ENCODE data around the gene HOXD10. TPM values are rescaled to one million over a fixed set of nuclear protein-coding genes. Genes with fewer than 3 reads are reported as not detected.

Gene HOXD10
- total RNA-seq, 1 donor from 2014 or later = 0.52 TPM

DNA sequence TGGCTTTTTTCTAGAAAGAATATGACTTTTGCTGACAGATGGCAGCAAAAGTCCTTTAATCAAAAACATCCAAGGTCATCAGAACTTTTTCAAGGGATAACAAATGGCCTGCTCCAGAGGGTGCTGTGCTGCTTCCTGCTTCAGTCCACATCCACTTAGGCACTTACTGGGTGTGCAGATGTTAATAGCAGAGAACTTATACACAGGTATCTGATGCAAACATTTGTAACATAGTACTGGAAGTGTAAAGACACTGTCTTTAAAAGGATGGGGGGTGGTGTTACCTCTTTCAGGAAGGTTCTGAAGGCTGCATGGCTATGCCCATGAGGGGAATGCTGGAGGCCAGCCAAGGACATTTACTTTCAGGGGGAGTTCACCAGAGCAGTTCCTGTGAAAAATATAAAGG lies 18.5 kb downstream of the HOXD10 start:
- no peak overlapping the region for H3K4me3 ChIP-seq (ENCODE audit: low read length in 3 of 3)
- H3K27me3 ChIP-seq (ENCODE audit: control insufficient read depth in 3 of 3, insufficient read depth in 3 of 3, low read length in 3 of 3) = peaks cover 12 to 69% (median 21%) of the 10 kb centered on the region in 3 donors
- H3K36me3 ChIP-seq (ENCODE audit: control insufficient read depth in 3 of 3, insufficient read depth in 3 of 3, low read length in 3 of 3) = peaks cover 0 to 2% (median 0%) of the 10 kb centered on the region in 3 donors
- no peaks in the 10 kb centered on the region for H3K9me3 ChIP-seq (ENCODE audit: control insufficient read depth in 3 of 3, low read length in 3 of 3)
- peak overlapping the region; percentile 88 for H3K27ac ChIP-seq (ENCODE audit: low read depth, low read length)
- H3K9ac ChIP-seq (ENCODE audit: low read depth in 1 of 3, low read length in 3 of 3) = no peak overlapping the region
- peaks cover 8 to 27% (median 21%) of the 10 kb centered on the region in 3 donors for H3K4me1 ChIP-seq (ENCODE audit: control insufficient read depth in 3 of 3, insufficient read depth in 3 of 3, low read length in 3 of 3)

DNA sequence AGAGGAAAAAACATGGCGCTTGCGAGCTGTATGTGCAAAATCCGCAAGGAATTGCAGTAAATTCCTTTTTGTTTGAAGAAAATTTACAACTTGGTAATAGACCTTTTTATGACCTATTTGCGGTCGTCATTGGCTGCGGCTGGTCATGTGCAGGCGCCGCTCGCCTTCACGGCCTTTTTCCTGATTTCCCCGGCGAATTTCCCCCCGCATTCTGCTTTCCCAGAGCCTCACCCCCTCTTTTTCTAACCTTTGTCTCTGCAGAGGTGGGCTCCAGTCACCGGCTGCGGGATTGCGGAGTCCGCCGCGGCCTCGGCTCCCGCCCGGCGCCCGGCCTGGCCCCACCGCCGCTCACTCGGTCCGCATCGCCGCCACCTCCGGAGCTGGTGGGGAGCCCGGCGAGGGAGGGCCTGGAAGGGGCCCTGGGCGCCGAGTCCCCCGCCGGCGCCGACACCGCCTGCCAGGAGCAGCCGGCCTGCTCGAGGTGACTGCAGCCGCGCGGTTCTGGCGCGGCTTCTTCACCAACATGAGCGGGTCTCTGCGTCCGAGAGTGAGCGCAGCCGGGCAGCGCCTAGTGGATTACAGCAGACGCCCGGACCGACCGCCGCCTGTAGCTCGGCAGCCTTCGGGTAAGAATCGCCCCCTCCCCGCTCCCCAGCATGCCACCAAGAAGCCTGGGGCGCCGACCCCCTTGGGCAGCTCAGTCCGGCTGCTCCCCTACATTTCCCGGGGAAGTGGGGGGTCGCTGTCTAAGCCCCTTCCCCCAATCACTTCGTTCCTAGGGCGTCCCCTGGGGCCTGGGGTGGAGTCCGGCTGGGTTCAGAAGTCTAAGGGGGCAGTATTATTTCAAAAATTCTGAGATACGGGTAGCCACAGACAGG lies 20.0 kb downstream of the HOXD10 start:
- H3K27ac ChIP-seq (ENCODE audit: low read depth, low read length) = peak overlapping the region; percentile 88
- H3K36me3 ChIP-seq (ENCODE audit: control insufficient read depth in 3 of 3, insufficient read depth in 3 of 3, low read length in 3 of 3) = peaks cover 0 to 2% (median 0%) of the 10 kb centered on the region in 3 donors
- peaks cover 17 to 34% (median 28%) of the 10 kb centered on the region in 3 donors for H3K4me1 ChIP-seq (ENCODE audit: control insufficient read depth in 3 of 3, insufficient read depth in 3 of 3, low read length in 3 of 3)
- peak overlapping the region; percentile 79 to 85 (median 84) for H3K9ac ChIP-seq (ENCODE audit: low read depth in 1 of 3, low read length in 3 of 3)
- no peaks in the 10 kb centered on the region for H3K9me3 ChIP-seq (ENCODE audit: control insufficient read depth in 3 of 3, low read length in 3 of 3)
- H3K4me3 ChIP-seq (ENCODE audit: low read length in 3 of 3) = peak overlapping the region; percentile 68 to 87 (median 77)
- peaks cover 16 to 80% (median 17%) of the 10 kb centered on the region in 3 donors for H3K27me3 ChIP-seq (ENCODE audit: control insufficient read depth in 3 of 3, insufficient read depth in 3 of 3, low read length in 3 of 3)

DNA sequence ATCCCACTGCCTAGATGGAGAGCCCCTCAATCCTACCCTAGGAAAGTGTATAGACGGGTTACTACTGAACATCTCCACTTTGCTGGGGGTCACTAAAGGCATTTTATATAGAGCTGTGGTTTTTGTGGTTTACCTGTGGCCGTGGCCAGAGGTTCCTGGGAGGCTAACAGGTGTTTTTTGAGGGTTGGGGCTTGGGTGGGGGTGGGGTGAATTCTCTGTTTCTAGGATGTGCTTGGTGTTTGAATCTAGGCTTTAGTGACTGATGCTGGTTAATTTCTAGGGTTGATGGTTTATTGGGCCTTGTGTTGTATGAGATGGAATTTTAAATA lies 20.6 kb downstream of the HOXD10 start:
- Histone ChIP-seq H3K27me3 (ENCODE audit: control insufficient read depth in 3 of 3, insufficient read depth in 3 of 3, low read length in 3 of 3) (peaks cover 15 to 75% (median 16%) of the 10 kb centered on the region in 3 donors), H3K4me3 (ENCODE audit: low read length in 3 of 3) (peak overlapping the region; percentile 68 to 87 (median 77)), H3K9me3 (ENCODE audit: control insufficient read depth in 3 of 3, low read length in 3 of 3) (no peaks in the 10 kb centered on the region), H3K27ac (ENCODE audit: low read depth, low read length) (peak overlapping the region; percentile 88), H3K36me3 (ENCODE audit: control insufficient read depth in 3 of 3, insufficient read depth in 3 of 3, low read length in 3 of 3) (peaks cover 0 to under 1% (median 0%) of the 10 kb centered on the region in 3 donors), H3K4me1 (ENCODE audit: control insufficient read depth in 3 of 3, insufficient read depth in 3 of 3, low read length in 3 of 3) (peaks cover 17 to 34% (median 28%) of the 10 kb centered on the region in 3 donors), H3K9ac (ENCODE audit: low read depth in 1 of 3, low read length in 3 of 3) (peak overlapping the region; percentile 79 to 85 (median 84))

DNA sequence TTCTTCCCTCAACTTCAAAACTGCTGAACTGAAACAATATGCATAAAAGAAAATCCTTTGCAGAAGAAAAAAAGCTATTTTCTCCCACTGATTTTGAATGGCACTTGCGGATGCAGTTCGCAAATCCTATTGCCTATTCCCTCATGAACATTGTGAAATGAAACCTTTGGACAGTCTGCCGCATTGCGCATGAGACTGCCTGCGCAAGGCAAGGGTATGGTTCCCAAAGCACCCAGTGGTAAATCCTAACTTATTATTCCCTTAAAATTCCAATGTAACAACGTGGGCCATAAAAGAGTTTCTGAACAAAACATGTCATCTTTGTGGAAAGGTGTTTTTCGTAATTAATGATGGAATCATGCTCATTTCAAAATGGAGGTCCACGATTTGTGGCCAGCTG lies 21.3 kb downstream of the HOXD10 start:
- Histone ChIP-seq H3K9me3 (ENCODE audit: control insufficient read depth in 3 of 3, low read length in 3 of 3) (no peaks in the 10 kb centered on the region), H3K9ac (ENCODE audit: low read depth in 1 of 3, low read length in 3 of 3) (peak overlapping the region in 2 of 3 donors; percentile 5 to 48), H3K27me3 (ENCODE audit: control insufficient read depth in 3 of 3, insufficient read depth in 3 of 3, low read length in 3 of 3) (peaks cover 12 to 73% (median 16%) of the 10 kb centered on the region in 3 donors), H3K4me3 (ENCODE audit: low read length in 3 of 3) (peak overlapping the region in 2 of 3 donors; percentile 10 to 87), H3K36me3 (ENCODE audit: control insufficient read depth in 3 of 3, insufficient read depth in 3 of 3, low read length in 3 of 3) (no peaks in the 10 kb centered on the region), H3K27ac (ENCODE audit: low read depth, low read length) (peak overlapping the region; percentile 76), H3K4me1 (ENCODE audit: control insufficient read depth in 3 of 3, insufficient read depth in 3 of 3, low read length in 3 of 3) (peaks cover 19 to 34% (median 28%) of the 10 kb centered on the region in 3 donors)

DNA sequence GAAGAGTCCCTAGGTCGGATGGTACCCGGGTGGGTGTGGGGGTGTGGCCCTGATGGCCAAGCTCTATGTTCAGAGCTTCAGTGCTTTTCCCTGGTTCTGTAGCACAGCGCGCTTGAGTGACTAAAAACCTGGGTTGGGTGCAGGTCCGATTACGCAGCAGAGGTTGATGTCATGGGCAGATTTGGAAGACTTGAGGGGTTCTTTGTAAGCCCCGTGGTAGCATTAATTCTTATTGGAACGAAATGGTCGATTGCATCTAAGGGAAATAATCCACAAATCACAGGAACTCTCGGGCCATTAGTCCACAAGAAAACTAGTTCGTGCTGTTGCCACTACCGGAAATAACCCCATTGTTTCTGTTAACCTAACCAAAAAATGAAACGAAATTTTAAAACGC lies 21.9 kb downstream of the HOXD10 start:
- peaks cover 19 to 34% (median 28%) of the 10 kb centered on the region in 3 donors for H3K4me1 ChIP-seq (ENCODE audit: control insufficient read depth in 3 of 3, insufficient read depth in 3 of 3, low read length in 3 of 3)
- peak overlapping the region; percentile 76 for H3K27ac ChIP-seq (ENCODE audit: low read depth, low read length)
- H3K9me3 ChIP-seq (ENCODE audit: control insufficient read depth in 3 of 3, low read length in 3 of 3) = no peaks in the 10 kb centered on the region
- peak overlapping the region; percentile 30 to 61 (median 60) for H3K9ac ChIP-seq (ENCODE audit: low read depth in 1 of 3, low read length in 3 of 3)
- peaks cover 12 to 72% (median 16%) of the 10 kb centered on the region in 3 donors for H3K27me3 ChIP-seq (ENCODE audit: control insufficient read depth in 3 of 3, insufficient read depth in 3 of 3, low read length in 3 of 3)
- H3K4me3 ChIP-seq (ENCODE audit: low read length in 3 of 3) = peak overlapping the region in 2 of 3 donors; percentile 10 to 63
- no peaks in the 10 kb centered on the region for H3K36me3 ChIP-seq (ENCODE audit: control insufficient read depth in 3 of 3, insufficient read depth in 3 of 3, low read length in 3 of 3)

DNA sequence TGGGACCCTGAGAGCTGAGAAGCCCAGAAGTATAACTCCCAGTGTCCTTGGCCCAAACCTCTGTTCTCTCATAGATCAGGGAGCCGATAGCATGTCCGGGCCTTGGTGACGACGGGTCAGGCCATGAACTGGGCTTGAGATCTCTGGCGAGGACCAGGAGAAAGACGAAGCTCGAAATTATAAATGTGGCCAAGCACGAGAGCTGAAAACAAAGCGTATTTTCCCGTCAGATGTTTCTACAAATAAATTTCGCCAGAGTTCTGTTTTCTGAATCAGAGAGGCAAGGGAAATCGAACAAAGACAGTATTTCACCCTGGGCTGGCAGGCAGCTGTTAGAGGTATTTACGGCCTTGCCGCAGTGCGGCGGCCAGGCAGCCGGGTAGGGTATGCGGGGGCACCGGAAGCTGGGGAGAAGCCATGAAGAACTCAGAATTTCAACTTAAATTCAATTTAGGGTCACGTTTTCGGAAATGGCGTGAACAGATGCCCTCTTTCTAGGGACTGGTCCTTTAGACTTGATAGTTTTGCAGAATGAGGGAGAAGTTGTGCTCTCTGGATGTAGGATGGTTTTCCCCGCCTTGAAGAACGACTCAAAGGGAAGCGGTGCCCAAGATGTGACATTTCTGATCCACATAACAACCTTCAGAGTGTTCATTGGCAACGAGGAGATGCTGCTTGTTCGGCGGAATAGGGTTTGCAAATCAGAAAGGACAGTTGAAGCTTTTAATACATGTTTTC lies 22.5 kb downstream of the HOXD10 start:
- H3K9me3 ChIP-seq (ENCODE audit: control insufficient read depth in 3 of 3, low read length in 3 of 3) = no peaks in the 10 kb centered on the region
- H3K36me3 ChIP-seq (ENCODE audit: control insufficient read depth in 3 of 3, insufficient read depth in 3 of 3, low read length in 3 of 3) = no peaks in the 10 kb centered on the region
- peak overlapping the region; percentile 76 for H3K27ac ChIP-seq (ENCODE audit: low read depth, low read length)
- H3K9ac ChIP-seq (ENCODE audit: low read depth in 1 of 3, low read length in 3 of 3) = peak overlapping the region; percentile 30 to 61 (median 60)
- peaks cover 19 to 33% (median 28%) of the 10 kb centered on the region in 3 donors for H3K4me1 ChIP-seq (ENCODE audit: control insufficient read depth in 3 of 3, insufficient read depth in 3 of 3, low read length in 3 of 3)
- H3K4me3 ChIP-seq (ENCODE audit: low read length in 3 of 3) = peak overlapping the region; percentile 39 to 63 (median 45)
- H3K27me3 ChIP-seq (ENCODE audit: control insufficient read depth in 3 of 3, insufficient read depth in 3 of 3, low read length in 3 of 3) = peaks cover 12 to 67% (median 15%) of the 10 kb centered on the region in 3 donors

DNA sequence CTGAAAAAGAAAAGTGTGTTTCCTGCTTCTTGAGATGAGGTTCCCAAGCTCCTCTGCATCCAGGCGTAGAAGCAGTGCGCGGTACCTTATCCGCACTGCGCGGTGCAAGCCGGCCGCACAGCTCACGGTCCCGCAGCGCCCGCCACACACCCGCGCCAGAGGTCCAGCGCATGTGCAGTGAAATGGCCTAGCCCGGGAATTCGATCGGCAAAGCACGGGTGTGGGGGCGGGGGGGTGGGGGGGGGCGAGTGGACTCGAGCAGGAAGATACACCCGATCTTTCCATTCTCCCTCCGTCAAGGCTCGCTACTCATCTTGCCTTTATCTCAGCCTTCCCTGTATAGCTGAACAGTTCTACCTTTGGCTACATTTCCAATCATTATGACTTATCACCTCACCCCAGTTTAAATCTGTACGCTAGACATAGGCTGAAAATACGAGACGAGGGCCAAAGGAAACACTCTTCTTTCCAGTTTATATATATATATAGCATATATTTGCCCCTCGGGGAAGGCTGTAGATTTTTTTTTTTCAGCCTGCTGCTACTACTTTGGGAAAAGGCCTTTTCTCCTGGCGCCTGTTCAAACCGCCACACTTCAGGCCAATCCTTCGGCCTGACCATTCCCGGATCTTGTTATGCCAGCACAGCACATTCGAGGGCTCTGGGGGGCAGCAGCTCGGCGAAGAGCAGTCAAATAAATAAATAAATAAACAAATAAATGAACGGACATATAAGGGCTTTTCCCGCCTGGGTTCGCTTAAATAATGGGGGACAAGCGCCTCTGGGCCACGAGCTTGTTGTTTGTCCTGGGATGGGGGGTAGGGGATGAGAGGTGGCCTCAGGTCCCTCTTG lies 23.3 kb downstream of the HOXD10 start:
- peak overlapping the region; percentile 20 to 72 (median 60) for H3K9ac ChIP-seq (ENCODE audit: low read depth in 1 of 3, low read length in 3 of 3)
- no peaks in the 10 kb centered on the region for H3K9me3 ChIP-seq (ENCODE audit: control insufficient read depth in 3 of 3, low read length in 3 of 3)
- H3K4me1 ChIP-seq (ENCODE audit: control insufficient read depth in 3 of 3, insufficient read depth in 3 of 3, low read length in 3 of 3) = peaks cover 19 to 28% (median 27%) of the 10 kb centered on the region in 3 donors
- peak overlapping the region; percentile 45 to 70 (median 65) for H3K4me3 ChIP-seq (ENCODE audit: low read length in 3 of 3)
- no peaks in the 10 kb centered on the region for H3K36me3 ChIP-seq (ENCODE audit: control insufficient read depth in 3 of 3, insufficient read depth in 3 of 3, low read length in 3 of 3)
- peaks cover 12 to 62% (median 12%) of the 10 kb centered on the region in 3 donors for H3K27me3 ChIP-seq (ENCODE audit: control insufficient read depth in 3 of 3, insufficient read depth in 3 of 3, low read length in 3 of 3)
- peak overlapping the region; percentile 76 for H3K27ac ChIP-seq (ENCODE audit: low read depth, low read length)

DNA sequence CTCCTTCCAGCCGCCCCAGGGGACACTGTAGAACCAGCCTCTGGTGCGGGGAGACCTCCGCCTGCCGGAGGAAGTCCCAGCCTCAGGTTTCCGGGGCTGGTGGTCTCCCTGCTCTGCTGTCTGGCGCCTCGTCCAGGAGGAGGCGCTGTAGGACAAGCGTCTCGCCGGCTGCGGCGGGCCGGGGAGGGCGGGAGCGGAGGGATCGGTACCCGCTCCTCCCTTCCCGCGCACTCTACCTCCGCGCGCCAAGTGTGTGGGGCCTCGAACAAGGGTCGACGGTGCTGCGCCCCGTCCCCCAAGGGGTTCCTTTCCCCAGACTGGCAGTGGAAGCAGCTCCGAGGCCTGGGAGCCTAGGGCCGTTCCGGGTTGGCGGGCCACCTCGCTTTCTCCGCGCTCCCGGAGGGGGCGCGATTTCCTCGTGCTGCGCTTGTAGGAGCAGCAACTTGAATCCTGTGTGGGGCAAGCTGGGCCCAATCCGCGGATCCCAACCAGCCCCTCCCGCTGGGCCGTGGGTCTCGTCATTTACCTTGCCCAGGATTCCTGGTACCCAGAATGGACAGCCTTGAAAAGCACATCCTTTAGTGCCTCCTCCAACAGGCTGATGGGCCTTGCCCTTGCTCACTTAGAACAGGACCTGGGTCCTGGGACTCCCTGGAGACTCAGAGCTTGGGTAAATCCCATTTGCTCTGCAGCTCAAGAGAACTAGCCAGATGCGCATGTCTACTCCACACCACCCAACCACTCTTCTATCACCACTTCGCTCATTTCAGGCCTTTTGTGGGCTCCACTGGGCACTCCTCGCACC lies 24.1 kb downstream of the HOXD10 start:
- Histone ChIP-seq H3K36me3 (ENCODE audit: control insufficient read depth in 3 of 3, insufficient read depth in 3 of 3, low read length in 3 of 3) (no peaks in the 10 kb centered on the region), H3K9ac (ENCODE audit: low read depth in 1 of 3, low read length in 3 of 3) (peak overlapping the region; percentile 20 to 72 (median 57)), H3K9me3 (ENCODE audit: control insufficient read depth in 3 of 3, low read length in 3 of 3) (no peaks in the 10 kb centered on the region), H3K4me3 (ENCODE audit: low read length in 3 of 3) (peak overlapping the region; percentile 65 to 70 (median 70)), H3K4me1 (ENCODE audit: control insufficient read depth in 3 of 3, insufficient read depth in 3 of 3, low read length in 3 of 3) (peaks cover 14 to 24% (median 21%) of the 10 kb centered on the region in 3 donors), H3K27me3 (ENCODE audit: control insufficient read depth in 3 of 3, insufficient read depth in 3 of 3, low read length in 3 of 3) (peaks cover 9 to 61% (median 11%) of the 10 kb centered on the region in 3 donors), H3K27ac (ENCODE audit: low read depth, low read length) (peak overlapping the region; percentile 65)

Data from skeletal muscle tissue (tissue), 4 donors.